IPS DF 4.7 (cell line): ENCODE data around the gene IKBKE.

Experiments
- DNase-seq: peaks from one replicate; pipeline ENCODE4 v3.0.0-alpha.2; 2013; ENCODE audit warnings: low spot score; ENCODE audit errors: extremely low read depth

Gene IKBKE

DNA sequence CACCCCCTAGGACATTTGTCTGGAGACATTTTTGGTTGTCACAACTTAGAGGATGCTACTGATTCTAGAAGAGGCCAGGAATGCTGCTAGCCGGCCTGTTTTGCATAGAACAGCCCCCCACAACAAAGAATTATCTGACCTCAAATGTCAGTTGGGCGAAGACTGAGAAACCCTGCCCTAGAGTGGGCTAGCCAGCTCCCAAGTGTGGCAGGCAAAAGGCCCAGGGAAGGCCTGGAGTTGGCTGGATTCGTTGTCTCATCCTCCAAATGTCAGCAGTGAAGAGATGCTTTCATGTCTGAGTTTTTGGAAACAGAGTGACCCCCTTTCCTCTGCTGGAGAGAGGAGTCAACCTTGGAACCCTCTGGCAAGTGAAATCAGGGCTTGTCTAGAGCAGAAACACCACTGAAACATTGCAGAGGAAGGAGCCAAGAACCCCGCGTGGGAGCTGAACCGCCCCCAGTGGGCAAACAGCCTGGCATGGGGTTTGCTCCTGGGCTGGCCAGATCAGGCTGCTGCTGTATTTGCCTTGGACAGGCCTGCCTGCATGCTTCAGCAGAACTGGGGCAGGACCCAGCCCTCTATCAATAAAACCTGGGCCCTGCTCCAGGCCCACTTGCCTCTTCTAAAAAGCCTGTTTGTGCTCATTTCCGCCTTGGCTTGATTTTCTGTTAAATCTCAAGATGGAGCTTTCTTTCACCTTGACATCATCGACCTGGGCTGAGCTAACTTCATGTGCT, 69.9 kb downstream of the IKBKE start:
- DNase-seq: no peak

DNA sequence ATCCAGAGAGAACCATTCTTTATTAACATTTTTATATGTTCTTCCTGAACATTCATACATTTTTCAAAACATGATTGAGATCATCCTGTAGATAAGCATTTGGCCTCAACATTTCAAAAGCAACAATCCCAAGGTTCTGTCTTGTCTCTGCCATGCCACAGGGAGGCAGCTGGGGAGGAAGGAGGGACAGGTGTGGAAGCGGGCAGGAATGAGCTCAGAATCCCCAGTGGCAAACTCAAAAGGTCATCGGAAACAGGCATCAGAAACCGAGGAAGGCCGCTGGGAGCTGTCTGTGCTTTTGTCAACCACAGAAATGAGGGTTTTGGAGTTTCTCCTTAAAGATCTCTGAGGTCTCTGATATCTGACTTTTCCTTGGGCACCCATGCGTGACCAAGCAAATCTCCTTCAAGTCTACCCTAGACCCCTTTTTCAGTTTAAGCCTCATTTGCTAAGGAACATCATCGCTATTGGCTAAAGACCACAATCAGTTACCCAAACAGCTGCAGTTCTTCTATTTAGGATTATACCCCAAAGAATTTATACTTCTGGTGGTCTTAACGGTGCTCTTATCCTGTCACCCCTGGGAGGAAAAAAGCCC, 71.1 kb downstream of the IKBKE start:
- DNase-seq: no peak

GRCh38 chr1:206544562-206545257, 74.4 kb downstream of the IKBKE start:
- peak; percentile 38 for DNase-seq

DNA sequence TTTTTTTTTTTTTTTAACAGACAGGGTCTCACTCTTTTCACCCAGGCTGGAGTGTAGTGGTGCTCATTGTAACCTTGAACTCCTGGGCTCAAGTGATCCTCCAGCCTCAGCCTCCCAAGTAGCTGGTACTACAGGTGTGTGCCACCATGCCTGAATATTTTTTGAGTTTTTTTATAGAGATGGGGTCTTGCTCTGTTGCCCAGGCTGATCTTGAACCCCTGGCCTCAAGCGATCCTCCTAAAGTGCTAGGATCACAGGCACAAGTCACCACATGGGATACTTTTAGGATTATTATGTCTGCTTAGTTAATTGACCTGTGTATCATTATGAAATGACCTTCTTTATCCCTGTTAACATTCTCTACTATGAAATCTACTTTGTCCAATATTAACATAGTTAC, 75.1 kb downstream of the IKBKE start:
- DNase-seq: no peak
